HG03565 (cell line): ENCODE results near the gene FGD2.

ENCODE experiments used
- ATAC-seq: cut with Tn5 transposase; IDR thresholded peaks from one replicate; pipeline ENCODE4 v1.9.1; 2021; ENCODE audit warnings: mild to moderate bottlenecking, moderate library complexity; ENCODE audit not compliant: unreplicated experiment

FGD2 gene

GRCh38 chr6:37017606-37018197, 12.2 kb downstream of the FGD2 start:
- no peak for ATAC-seq

- ATAC-seq: peak; percentile 70
Observed at GRCh38 chr6:37018198-37019064, 13.0 kb downstream of the FGD2 start.

GRCh38 chr6:37019065-37019450, 13.6 kb downstream of the FGD2 start:
- no peak for ATAC-seq

GRCh38 chr6:37020381-37020780, 14.9 kb downstream of the FGD2 start:
- no peak for ATAC-seq

GRCh38 chr6:37020812-37021211, 15.4 kb downstream of the FGD2 start:
- no peak for ATAC-seq

- ATAC-seq: no peak
Observed at GRCh38 chr6:37021356-37022129, 16.1 kb downstream of the FGD2 start.

- ATAC-seq: no peak
Observed at GRCh38 chr6:37022135-37022863, 16.8 kb downstream of the FGD2 start.

GRCh38 chr6:37024656-37025337, 19.3 kb downstream of the FGD2 start:
- ATAC-seq: no peak

- no peak for ATAC-seq
Observed at GRCh38 chr6:37025621-37026466, 20.4 kb downstream of the FGD2 start.

GRCh38 chr6:37027036-37027720, 21.7 kb downstream of the FGD2 start:
- no peak for ATAC-seq

- no peak for ATAC-seq
Observed at GRCh38 chr6:37027811-37028469, 22.5 kb downstream of the FGD2 start.

GRCh38 chr6:37029249-37029971, 24.0 kb downstream of the FGD2 start:
- no peak for ATAC-seq

- no peak for ATAC-seq
Observed at GRCh38 chr6:37030599-37030998, 25.1 kb downstream of the FGD2 start.

- no peak for ATAC-seq
Observed at GRCh38 chr6:37032239-37032638, 26.8 kb downstream of the FGD2 start.

- ATAC-seq: no peak
Observed at GRCh38 chr6:37033255-37033654, 27.8 kb downstream of the FGD2 start.

- ATAC-seq: no peak
Observed at GRCh38 chr6:37033819-37034795, 28.7 kb downstream of the FGD2 start.

- no peak for ATAC-seq
Observed at GRCh38 chr6:37036146-37036545, 30.7 kb downstream of the FGD2 start.
